H9 (cell line): ENCODE results near the gene LMF2. TPM values are rescaled to one million over a fixed set of nuclear protein-coding genes. Genes with fewer than 3 reads are reported as not detected.

Source experiments
- DNase-seq: peaks from one replicate; pipeline ENCODE4 v3.0.0-alpha.2; 2017
- H2AFZ ChIP-seq: one replicate; pipeline ENCODE4 v1.6.1; 2013; ENCODE audit warnings: mild to moderate bottlenecking, low read length, control low read depth, moderate library complexity
- H2AK5ac ChIP-seq: 2 replicates; pipeline ENCODE4 v1.6.1; 2013; ENCODE audit warnings: low read length, control low read depth, mixed read lengths; ENCODE audit not compliant: insufficient read length
- H2BK120ac ChIP-seq: one replicate; pipeline ENCODE4 v1.6.1; 2013; ENCODE audit warnings: low read depth, mild to moderate bottlenecking, low read length, control low read depth, inconsistent platforms; ENCODE audit not compliant: poor library complexity, severe bottlenecking
- H2BK12ac ChIP-seq: 2 replicates; pipeline ENCODE4 v1.6.1; 2013; ENCODE audit warnings: low read length, control low read depth, mixed read lengths, low read depth; ENCODE audit not compliant: insufficient read length
- H2BK15ac ChIP-seq: 2 replicates; pipeline ENCODE4 v1.6.1; 2013; ENCODE audit warnings: low read depth, low read length, control low read depth
- H2BK20ac ChIP-seq: one replicate; pipeline ENCODE4 v1.6.1; 2013; ENCODE audit warnings: low read depth, mild to moderate bottlenecking, low read length, control low read depth, inconsistent platforms; ENCODE audit not compliant: poor library complexity, severe bottlenecking
- H2BK5ac ChIP-seq: 2 replicates; pipeline ENCODE4 v1.6.1; 2013; ENCODE audit warnings: low read length, control low read depth, mixed read lengths; ENCODE audit not compliant: insufficient read length
- H3K14ac ChIP-seq: 2 replicates; pipeline ENCODE4 v1.6.1; 2013; ENCODE audit warnings: low read length, control low read depth; ENCODE audit not compliant: insufficient read depth
- H3K18ac ChIP-seq: 2 replicates; pipeline ENCODE4 v1.6.1; 2013; ENCODE audit warnings: low read depth, mild to moderate bottlenecking, mixed read lengths, low read length, control low read depth; ENCODE audit not compliant: insufficient read length
- H3K23ac ChIP-seq: 2 replicates; pipeline ENCODE4 v1.6.1; 2013; ENCODE audit warnings: low read length, control low read depth, mixed read lengths, low read depth; ENCODE audit not compliant: insufficient read length
- H3K23me2 ChIP-seq: 2 replicates; pipeline ENCODE4 v1.6.1; 2013; ENCODE audit warnings: low read depth, mild to moderate bottlenecking, mixed read lengths, low read length, control low read depth; ENCODE audit not compliant: insufficient read length, poor library complexity, severe bottlenecking
- H3K27ac ChIP-seq: 2 replicates; pipeline ENCODE4 v1.5.1; 2013; ENCODE audit warnings: low read length, control low read depth, mixed read lengths, low read depth; ENCODE audit not compliant: insufficient read length
- H3K27me3 ChIP-seq: 2 replicates; pipeline ENCODE4 v1.6.1; 2013; ENCODE audit warnings: low read length, control low read depth, inconsistent platforms; ENCODE audit not compliant: insufficient read depth
- H3K4ac ChIP-seq: 2 replicates; pipeline ENCODE4 v1.6.1; 2013; ENCODE audit warnings: low read depth, mild to moderate bottlenecking, control low read depth, inconsistent platforms, low read length, moderate library complexity
- H3K4me1 ChIP-seq: 2 replicates; pipeline ENCODE4 v1.6.1; 2013; ENCODE audit warnings: low read length, control low read depth, inconsistent platforms; ENCODE audit not compliant: insufficient read depth
- H3K4me2 ChIP-seq: 2 replicates; pipeline ENCODE4 v1.6.1; 2013; ENCODE audit warnings: low read length, control low read depth, mixed read lengths; ENCODE audit not compliant: insufficient read length, insufficient read depth
- H3K56ac ChIP-seq: 2 replicates; pipeline ENCODE4 v1.6.1; 2013; ENCODE audit warnings: low read depth, mild to moderate bottlenecking, mixed read lengths, low read length, control low read depth; ENCODE audit not compliant: insufficient read length
- H3K79me1 ChIP-seq: 2 replicates; pipeline ENCODE4 v1.6.1; 2013; ENCODE audit warnings: low read depth, mild to moderate bottlenecking, moderate library complexity, low read length, control low read depth, inconsistent platforms; ENCODE audit not compliant: insufficient read depth, poor library complexity, severe bottlenecking
- H3K79me2 ChIP-seq: 2 replicates; pipeline ENCODE4 v1.6.1; 2013; ENCODE audit warnings: low read length, control low read depth, inconsistent platforms; ENCODE audit not compliant: insufficient read depth
- H3K9ac ChIP-seq: 2 replicates; pipeline ENCODE4 v1.6.1; 2013; ENCODE audit warnings: low read length, control low read depth, mixed read lengths; ENCODE audit not compliant: insufficient read length; ENCODE audit errors: extremely low read depth
- H3K9me3 ChIP-seq: one replicate; pipeline ENCODE4 v1.6.1; 2013; ENCODE audit warnings: low read depth, low read length, inconsistent platforms; ENCODE audit not compliant: control insufficient read depth
- H3T11ph ChIP-seq: one replicate; pipeline ENCODE4 v1.6.1; 2013; ENCODE audit warnings: mild to moderate bottlenecking, low read length, control low read depth, inconsistent platforms
- H4K20me1 ChIP-seq: one replicate; pipeline ENCODE4 v1.6.1; 2013; ENCODE audit not compliant: control insufficient read depth, insufficient read length, insufficient read depth
- H4K5ac ChIP-seq: 2 replicates; pipeline ENCODE4 v1.6.1; 2013; ENCODE audit warnings: low read depth, mild to moderate bottlenecking, mixed read lengths, low read length, control low read depth; ENCODE audit not compliant: insufficient read length
- H4K8ac ChIP-seq: replicated peaks from 2 replicates; pipeline ENCODE4 v1.6.1; 2013; ENCODE audit warnings: low read length, control low read depth, mixed read lengths, low read depth; ENCODE audit not compliant: insufficient read length
- H4K91ac ChIP-seq: 2 replicates; pipeline ENCODE4 v1.6.1; 2013; ENCODE audit warnings: low read depth, mild to moderate bottlenecking, moderate library complexity, mixed read lengths, low read length, control low read depth; ENCODE audit not compliant: insufficient read length
- H3K27ac Mint-ChIP-seq, 3 experiments: 2 replicates in 2 of 3; 3 replicates in 1 of 3; pipeline ENCODE4 v1.8.0; 2020 to 2021; ENCODE audit warnings: mixed read lengths in 3 of 3, mild to moderate bottlenecking in 1 of 3, moderate library complexity in 1 of 3
- H3K27me3 Mint-ChIP-seq: 2 replicates; pipeline ENCODE4 v1.8.0; 2021; ENCODE audit warnings: low read depth, mild to moderate bottlenecking, moderate library complexity, mixed read lengths
- H3K36me3 Mint-ChIP-seq, 3 experiments: 2 replicates in 2 of 3; 3 replicates in 1 of 3; pipeline ENCODE4 v1.8.0; 2020 to 2021; ENCODE audit warnings: low read depth in 3 of 3, mixed read lengths in 3 of 3; ENCODE audit not compliant: insufficient read depth in 1 of 3
- H3K4me1 Mint-ChIP-seq, 2 experiments: 2 replicates each; pipeline ENCODE4 v1.8.0; 2020; ENCODE audit warnings: mixed read lengths in 2 of 2
- H3K4me3 Mint-ChIP-seq, 2 experiments: 2 replicates in 1 of 2; 3 replicates in 1 of 2; pipeline ENCODE4 v1.8.0; 2020 to 2021; ENCODE audit warnings: mild to moderate bottlenecking in 2 of 2, mixed read lengths in 2 of 2, moderate library complexity in 1 of 2
- H3K9me3 Mint-ChIP-seq, 2 experiments: 2 replicates in 1 of 2; 3 replicates in 1 of 2; pipeline ENCODE4 v1.8.0; 2020; ENCODE audit warnings: mild to moderate bottlenecking in 2 of 2, mixed read lengths in 2 of 2, moderate library complexity in 1 of 2
- CTCF ChIP-seq: fragments of 200-600 bp; sonication (generic); conservative IDR thresholded peaks from 3 replicates; pipeline ENCODE4 v1.8.0; 2021; ENCODE audit warnings: antibody characterized with exemption, mild to moderate bottlenecking
- WGBS: extraction: QIAGEN DNeasy Blood & Tissue Kit; methylation state at CpG from one replicate; pipeline ENCODE4 v1.1.7; 2013; ENCODE audit warnings: missing lambda C conversion rate, low lambda C conversion rate, mixed read lengths; ENCODE audit not compliant: insufficient read length; ENCODE audit errors: extremely low coverage; 5-methylcytosine and 5-hydroxymethylcytosine counted together
- total RNA-seq: library from RNA; stranded (reverse); gene quantifications from 2 replicates; pipeline ENCODE4 v1.2.1, GENCODE V29; 2021

LMF2 gene
- total RNA-seq, 1 experiment from 2014 or later = 43.6 TPM

GRCh38 chr22:50482107-50483074, 25.1 kb downstream of the LMF2 start:
- H3K27ac Mint-ChIP-seq = no peak overlapping the region
- Histone ChIP-seq H2BK120ac (no peak overlapping the region), H2BK20ac (no peak overlapping the region), H3K79me2 (no peaks in the 10 kb centered on the region), H3K4me1 (no peaks in the 10 kb centered on the region), H3K18ac (no peak overlapping the region), H3K4ac (no peak overlapping the region), H4K91ac (no peak overlapping the region), H3T11ph (no peak overlapping the region), H2BK12ac (no peak overlapping the region), H4K20me1 (no peaks in the 10 kb centered on the region), H2BK15ac (no peak overlapping the region), H4K8ac (no peak overlapping the region), H3K4me2 (peak overlapping the region; percentile 7), H3K27ac (no peak overlapping the region), H4K5ac (no peak overlapping the region), H2AK5ac (no peak overlapping the region), H3K23me2 (peaks cover 7% of the 10 kb centered on the region), H3K27me3 (peaks cover 9% of the 10 kb centered on the region; the same call in 1 of the 2 replicates), H2BK5ac (no peak overlapping the region), H3K79me1 (no peaks in the 10 kb centered on the region), H3K9me3 (no peaks in the 10 kb centered on the region), H2AFZ (no peak overlapping the region), H3K14ac (no peak overlapping the region), H3K23ac (no peak overlapping the region), H3K9ac (no peak overlapping the region), H3K56ac (no peak overlapping the region)
- no CpG with 5 or more reads among the region's 35 CpGs for WGBS
- peaks cover 3 to 9% of the 10 kb centered on the region in 2 experiments; a peak in 3 of 4 replicates for H3K4me1 Mint-ChIP-seq
- no peaks in the 10 kb centered on the region for H3K9me3 Mint-ChIP-seq
- no peak for TF ChIP-seq CTCF
- DNase-seq = no peak
- peaks cover 31% of the 10 kb centered on the region for H3K27me3 Mint-ChIP-seq
- peak overlapping the region; percentile 72 to 84 for H3K4me3 Mint-ChIP-seq
- H3K36me3 Mint-ChIP-seq = peaks cover 0 to 2% (median 0%) of the 10 kb centered on the region in 3 experiments; a peak in 1 of 7 replicates
